HG03159 (cell line): ENCODE results near the gene PSMB2.
"Not testable (repeated sequence)": the region's sequence is repeated elsewhere in the genome, so short reads cannot be mapped to it uniquely, and the experiment has no call there.

Experiments used
- ATAC-seq: cut with Tn5 transposase; IDR thresholded peaks from one replicate; pipeline ENCODE4 v1.9.1; 2021; ENCODE audit warnings: mild to moderate bottlenecking, moderate library complexity; ENCODE audit not compliant: unreplicated experiment

The PSMB2 gene

DNA sequence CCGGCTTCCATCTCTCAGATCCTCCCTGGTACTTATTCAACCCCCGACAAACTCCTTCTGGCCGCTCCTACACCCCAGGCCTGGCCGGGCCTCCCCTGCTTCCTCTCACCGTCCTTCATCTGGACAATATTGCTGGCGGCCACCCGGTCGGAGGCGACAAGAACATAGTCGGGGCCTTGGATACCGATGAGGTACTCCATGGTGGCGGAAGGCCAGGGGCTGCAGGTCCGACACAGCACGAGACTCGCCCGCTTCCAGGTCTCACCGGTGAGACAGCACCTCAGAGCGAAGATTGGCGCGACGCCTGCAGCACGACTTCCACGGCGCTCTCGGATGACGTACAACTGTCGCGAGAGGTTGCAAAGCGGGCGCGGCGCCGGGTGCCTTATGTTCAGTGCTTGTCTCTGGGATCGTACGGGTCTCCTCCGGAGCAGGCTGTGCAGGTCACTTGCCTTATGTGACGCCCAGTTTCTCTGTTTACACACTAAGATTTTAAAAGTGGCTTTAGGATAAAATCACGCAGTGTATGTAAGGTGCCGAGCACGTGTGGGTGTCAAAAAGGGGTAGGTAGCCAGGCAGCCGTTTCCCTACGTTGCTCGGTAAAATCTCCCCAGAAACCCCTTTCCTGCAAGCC is at the start of gene PSMB2:
Gene PSMB2 (minus strand): TSS at position 294 of the 634 bp plus-strand sequence. CDS start 94 bp downstream, at position 200.
- peak; percentile 70 for ATAC-seq

- ATAC-seq: no peak
These were observed 49.8 kb upstream of the PSMB2 start for GRCh38 chr1:35691080-35691479.

- not testable (repeated sequence) for ATAC-seq
These were observed 48.8 kb upstream of the PSMB2 start for GRCh38 chr1:35690103-35690502.

GRCh38 chr1:35688161-35688560 is 46.8 kb upstream of the PSMB2 start:
- ATAC-seq: no peak

DNA sequence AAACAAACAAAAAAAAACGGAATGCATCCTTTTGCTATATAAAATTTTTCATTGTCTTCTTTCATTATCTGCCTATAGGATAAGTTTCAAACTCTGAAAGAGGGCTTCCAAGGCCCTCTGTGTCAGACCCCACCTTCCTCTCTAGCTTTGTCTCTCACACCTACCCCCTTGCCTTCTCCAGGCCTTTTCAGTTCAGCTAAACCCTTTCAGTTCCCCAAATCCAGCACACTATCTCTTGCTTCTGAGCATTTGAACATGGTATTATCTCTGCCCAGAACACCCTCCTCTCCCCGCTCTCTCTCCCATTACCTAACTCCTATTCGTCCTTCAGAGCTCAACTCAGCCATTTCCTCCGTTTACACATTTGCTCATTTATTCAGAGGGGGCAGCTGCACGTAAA is 41.7 kb upstream of the PSMB2 start:
- ATAC-seq: no peak

GRCh38 chr1:35680271-35680670 is 38.9 kb upstream of the PSMB2 start:
- no peak for ATAC-seq

DNA sequence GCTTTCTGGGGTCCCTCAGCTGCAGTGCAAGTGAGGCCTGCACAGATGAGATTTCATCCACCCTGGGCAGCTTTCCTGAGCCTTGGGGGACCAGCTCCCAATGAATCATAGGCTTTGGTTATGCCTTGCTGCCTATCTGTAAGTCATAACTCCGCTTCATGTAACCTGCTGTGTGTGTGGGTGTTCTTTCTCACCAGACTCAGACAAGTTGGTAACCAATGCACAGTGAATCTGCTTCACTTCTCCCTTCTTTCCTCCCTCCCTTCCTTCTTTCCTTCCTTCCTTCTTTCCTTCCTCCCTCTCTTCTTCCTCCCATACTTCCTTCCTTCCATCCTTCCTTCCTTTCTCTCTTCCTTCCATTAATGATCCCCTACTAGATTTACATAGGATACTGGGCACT is 34.4 kb upstream of the PSMB2 start:
- ATAC-seq: no peak

- ATAC-seq: no peak
These were observed 32.8 kb upstream of the PSMB2 start for GRCh38 chr1:35674111-35674510.

GRCh38 chr1:35672116-35672515 is 30.8 kb upstream of the PSMB2 start:
- no peak for ATAC-seq

GRCh38 chr1:35668506-35668905 is 27.2 kb upstream of the PSMB2 start:
- no peak for ATAC-seq

GRCh38 chr1:35666916-35667315 is 25.6 kb upstream of the PSMB2 start:
- ATAC-seq: no peak

- no peak for ATAC-seq
These were observed 24.9 kb upstream of the PSMB2 start for GRCh38 chr1:35666216-35666615.

DNA sequence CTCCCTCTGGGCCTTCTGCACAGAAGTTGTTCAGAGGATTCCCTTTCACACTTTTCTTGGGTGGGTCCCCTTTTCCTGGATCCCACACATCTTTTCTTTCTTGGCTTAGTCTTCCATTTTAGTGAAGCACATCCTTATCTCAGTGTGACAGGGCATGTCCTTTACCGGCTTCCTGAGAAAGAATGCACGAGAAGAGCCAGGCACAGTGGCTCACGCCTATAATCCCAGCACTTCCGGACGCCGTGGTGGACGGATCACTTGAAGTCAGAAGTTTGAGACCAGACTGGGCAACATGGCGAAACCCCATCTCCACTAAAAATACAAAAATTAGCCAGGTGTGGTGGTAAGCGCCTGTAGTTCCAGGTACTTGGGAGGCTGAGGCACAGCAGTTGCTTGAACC is 22.1 kb upstream of the PSMB2 start:
- no peak for ATAC-seq

DNA sequence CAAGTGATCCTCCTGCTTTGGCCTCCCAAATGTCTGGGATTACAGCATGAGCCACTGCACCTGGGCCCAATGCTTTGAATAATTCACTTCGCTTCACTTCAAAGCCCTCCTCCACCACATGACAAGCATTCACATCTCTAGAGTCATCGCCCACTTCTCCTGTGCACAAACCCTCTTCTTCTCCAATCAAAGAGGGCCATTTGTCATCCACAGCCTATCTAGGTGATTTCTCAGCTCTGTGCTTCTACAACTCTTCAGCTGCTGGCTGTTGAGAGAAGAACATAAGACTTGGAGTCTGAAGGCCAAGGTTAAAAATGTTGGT is 20.1 kb upstream of the PSMB2 start:
- ATAC-seq: no peak

DNA sequence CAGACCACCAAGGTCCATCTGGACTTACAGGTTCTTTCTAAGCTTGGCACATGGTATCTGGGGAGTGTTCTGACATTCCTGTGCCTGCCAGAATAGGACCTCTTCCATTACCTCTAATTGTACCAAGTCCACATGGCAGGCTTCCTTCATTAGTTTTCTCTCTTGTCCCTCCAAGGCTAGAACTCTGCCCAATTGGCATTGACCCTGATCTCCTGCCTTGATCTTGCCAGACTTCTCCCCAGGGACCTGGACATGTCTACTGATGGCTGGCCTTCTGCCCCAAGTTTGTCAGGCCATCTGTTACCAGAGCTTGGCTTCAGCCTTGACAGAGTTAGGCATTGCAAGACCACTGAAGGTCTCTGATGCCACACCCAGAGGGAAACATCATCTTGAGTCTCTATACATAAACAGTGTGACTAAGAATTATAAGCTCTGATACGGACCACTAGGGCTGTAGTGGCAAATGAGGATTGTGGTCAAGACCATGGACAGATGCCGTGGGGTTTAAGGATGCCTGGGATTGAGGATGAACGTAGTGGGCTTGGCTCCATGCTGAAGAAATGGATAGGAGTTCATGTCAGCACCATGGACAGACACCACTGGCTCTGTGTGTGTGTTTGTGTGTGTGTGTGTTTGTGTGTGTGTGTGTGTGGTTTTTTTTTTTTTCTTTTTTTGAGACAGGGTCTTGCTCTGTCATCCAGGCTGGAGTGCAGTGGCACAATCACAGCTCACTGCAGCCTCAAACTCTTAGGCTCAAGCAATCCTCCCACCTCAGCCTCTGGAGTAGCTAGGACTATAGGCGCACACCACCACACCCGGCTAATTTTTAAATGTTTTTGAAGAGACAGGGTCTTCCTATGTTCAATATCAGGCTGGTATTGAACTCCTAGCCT is 19.5 kb upstream of the PSMB2 start:
- no peak for ATAC-seq

DNA sequence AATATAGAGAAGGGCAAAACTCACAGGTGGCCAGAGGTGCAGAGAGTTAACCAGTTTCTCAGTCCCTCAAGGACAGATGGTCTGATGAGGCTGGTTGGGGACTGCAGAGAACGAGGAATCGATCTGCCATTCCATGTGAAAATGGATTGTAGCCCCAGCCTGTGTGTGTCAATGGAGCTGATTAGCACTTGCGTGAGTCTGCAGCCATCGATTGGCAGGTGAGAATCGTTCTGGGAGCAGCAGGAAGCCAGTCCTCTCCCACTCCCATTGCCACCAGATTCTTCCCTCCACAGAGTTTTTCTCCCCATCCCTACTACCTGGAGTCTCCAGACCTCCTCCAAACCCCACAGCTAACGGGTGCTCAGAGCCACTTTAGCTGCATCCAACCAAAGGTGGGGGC is 18.3 kb upstream of the PSMB2 start:
- no peak for ATAC-seq

GRCh38 chr1:35657851-35658250 is 16.5 kb upstream of the PSMB2 start:
- no peak for ATAC-seq

DNA sequence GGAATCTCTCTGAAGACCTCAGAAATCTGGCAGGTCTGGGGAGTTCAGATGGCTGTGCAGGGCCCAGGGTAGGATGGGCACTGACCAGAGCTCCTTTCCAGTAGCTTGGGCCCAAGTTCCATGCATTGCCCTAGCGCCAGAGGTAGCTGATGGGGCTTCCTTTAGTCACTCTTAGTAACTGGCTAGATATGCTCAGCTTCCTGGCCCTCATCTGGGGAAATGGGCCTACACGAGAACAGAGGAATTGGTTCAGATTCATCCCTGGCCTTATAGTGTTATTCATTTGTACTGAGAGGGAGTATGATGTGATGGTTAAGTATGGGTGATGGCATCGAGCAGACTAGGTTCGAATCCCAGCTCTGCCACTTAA is 15.5 kb upstream of the PSMB2 start:
- ATAC-seq: no peak

- ATAC-seq: no peak
These were observed 15.0 kb upstream of the PSMB2 start for GRCh38 chr1:35656148-35656862.

GRCh38 chr1:35655196-35655595 is 13.9 kb upstream of the PSMB2 start:
- no peak for ATAC-seq

DNA sequence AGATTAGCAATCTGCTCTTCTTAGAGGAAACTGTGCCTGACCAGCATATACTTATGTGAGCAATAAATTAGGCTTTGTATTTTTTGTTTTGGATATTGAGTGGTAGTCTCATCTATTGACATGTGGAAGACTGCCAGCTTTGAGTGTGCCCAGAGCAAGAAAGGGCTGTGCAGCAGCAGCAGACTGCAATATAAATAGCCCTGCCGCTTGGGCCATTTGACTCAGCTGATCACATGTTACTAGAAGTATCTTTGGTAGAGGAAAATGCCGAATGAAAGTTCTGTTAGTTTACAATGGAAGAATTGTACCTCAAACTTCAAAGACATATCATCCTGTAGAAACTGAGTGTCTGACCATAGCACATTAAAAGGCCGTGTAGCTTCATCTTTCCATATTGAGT is 9.1 kb upstream of the PSMB2 start:
- no peak for ATAC-seq

- ATAC-seq: no peak
These were observed 4.7 kb upstream of the PSMB2 start for GRCh38 chr1:35646043-35646442.
